ENCODE results near the gene NEK6. TPM values are rescaled to one million over a fixed set of nuclear protein-coding genes. Genes with fewer than 3 reads are reported as not detected.

NEK6 gene
- total and polyA plus RNA-seq, 9 of the 15 experiments (the other 6 are each of a cell fraction or from before 2014, with no cell fraction given): 3.1 to 19.0 (median 8.4) TPM

- no peak for ATAC-seq
- H2AFZ ChIP-seq (ENCODE audit: low read depth, low read length): no peak overlapping the region
- H3K79me2 ChIP-seq (ENCODE audit: control insufficient read depth, insufficient read depth, low read length): peaks cover 6% of the 10 kb centered on the region; the same call in 1 of the 3 replicates
- no TSS peak for BruUV-seq (replicated peaks)
- peaks cover 0 to 6% of the 10 kb centered on the region in 2 experiments; a peak in 1 of 5 replicates for H3K27me3 ChIP-seq (ENCODE audit: control insufficient read depth in 2 of 2, insufficient read depth in 2 of 2, low read length in 2 of 2)
- no peaks in the 10 kb centered on the region for H3K36me3 ChIP-seq (ENCODE audit: control insufficient read depth, insufficient read depth, low read length)
- WGBS (ENCODE audit: insufficient coverage, low coverage, missing lambda C conversion rate): 42% methylated on average over 6 of the region's 6 CpGs
- no peak overlapping the region for H3K27ac ChIP-seq (ENCODE audit: extremely low read depth, low read depth, low read length)
- POLR2A ChIA-PET: no interaction called here
- intact Hi-C loops (cut with micrococcal nuclease): no loop called here
- no peak overlapping the region for H3K9ac ChIP-seq (ENCODE audit: insufficient read depth in 1 of 2, low read depth in 2 of 2, low read length in 2 of 2)
- H3K9me3 ChIP-seq (replicated peaks; ENCODE audit: control insufficient read depth, insufficient read depth, low read depth, low read length): no peaks in the 10 kb centered on the region
- in situ Hi-C loops (cut with MboI): no loop called here
- no peak for FAIRE-seq
- H4K20me1 ChIP-seq (replicated peaks; ENCODE audit: control insufficient read depth, insufficient read depth, low read length): peaks cover 14% of the 10 kb centered on the region; the same call in 1 of the 2 replicates
- peaks cover 13 to 29% of the 10 kb centered on the region in 2 experiments for H3K4me1 ChIP-seq (replicated peaks in 1 of 2; ENCODE audit: control insufficient read depth in 2 of 2, insufficient read depth in 2 of 2, low read length in 2 of 2)
- no peak overlapping the region for H3K4me3 ChIP-seq
- no peak overlapping the region for H3K4me2 ChIP-seq (ENCODE audit: insufficient read depth, low read length)
- no peak for DNase-seq (ENCODE audit: extremely low read depth in 1 of 4, low spot score in 3 of 4)
- CTCF ChIA-PET (ENCODE audit: low intra/inter-chr PET ratio): no interaction called here
- H3K9me1 ChIP-seq (ENCODE audit: control insufficient read depth, insufficient read depth, low read length): no peaks in the 10 kb centered on the region
- TF ChIP-seq ZNF583 (CRISPR knock-in tag; IDR thresholded peaks at IDR 0.05): no peak
- TF ChIP-seq BDP1 (IDR thresholded peaks at IDR 0.05; ENCODE audit: insufficient read depth, insufficient read length): no peak
- no peak for TF ChIP-seq SMAD3 (CRISPR knock-in tag; conservative IDR thresholded peaks at IDR 0.05)
- no peak for TF ChIP-seq PREB (CRISPR knock-in tag; IDR thresholded peaks at IDR 0.05)
- TF ChIP-seq STAT5B (CRISPR knock-in tag; IDR thresholded peaks at IDR 0.05): no peak
- TF ChIP-seq ZNF140 (CRISPR knock-in tag; IDR thresholded peaks at IDR 0.05): no peak
- TF ChIP-seq FOXP4 (CRISPR knock-in tag; IDR thresholded peaks at IDR 0.05; ENCODE audit: borderline replicate concordance): no peak
- TF ChIP-seq SREBF2 (CRISPR knock-in tag; IDR thresholded peaks at IDR 0.05): no peak
- no peak for TF ChIP-seq SP1 (CRISPR knock-in tag; IDR thresholded peaks at IDR 0.05)
- TF ChIP-seq, protein P1, sequence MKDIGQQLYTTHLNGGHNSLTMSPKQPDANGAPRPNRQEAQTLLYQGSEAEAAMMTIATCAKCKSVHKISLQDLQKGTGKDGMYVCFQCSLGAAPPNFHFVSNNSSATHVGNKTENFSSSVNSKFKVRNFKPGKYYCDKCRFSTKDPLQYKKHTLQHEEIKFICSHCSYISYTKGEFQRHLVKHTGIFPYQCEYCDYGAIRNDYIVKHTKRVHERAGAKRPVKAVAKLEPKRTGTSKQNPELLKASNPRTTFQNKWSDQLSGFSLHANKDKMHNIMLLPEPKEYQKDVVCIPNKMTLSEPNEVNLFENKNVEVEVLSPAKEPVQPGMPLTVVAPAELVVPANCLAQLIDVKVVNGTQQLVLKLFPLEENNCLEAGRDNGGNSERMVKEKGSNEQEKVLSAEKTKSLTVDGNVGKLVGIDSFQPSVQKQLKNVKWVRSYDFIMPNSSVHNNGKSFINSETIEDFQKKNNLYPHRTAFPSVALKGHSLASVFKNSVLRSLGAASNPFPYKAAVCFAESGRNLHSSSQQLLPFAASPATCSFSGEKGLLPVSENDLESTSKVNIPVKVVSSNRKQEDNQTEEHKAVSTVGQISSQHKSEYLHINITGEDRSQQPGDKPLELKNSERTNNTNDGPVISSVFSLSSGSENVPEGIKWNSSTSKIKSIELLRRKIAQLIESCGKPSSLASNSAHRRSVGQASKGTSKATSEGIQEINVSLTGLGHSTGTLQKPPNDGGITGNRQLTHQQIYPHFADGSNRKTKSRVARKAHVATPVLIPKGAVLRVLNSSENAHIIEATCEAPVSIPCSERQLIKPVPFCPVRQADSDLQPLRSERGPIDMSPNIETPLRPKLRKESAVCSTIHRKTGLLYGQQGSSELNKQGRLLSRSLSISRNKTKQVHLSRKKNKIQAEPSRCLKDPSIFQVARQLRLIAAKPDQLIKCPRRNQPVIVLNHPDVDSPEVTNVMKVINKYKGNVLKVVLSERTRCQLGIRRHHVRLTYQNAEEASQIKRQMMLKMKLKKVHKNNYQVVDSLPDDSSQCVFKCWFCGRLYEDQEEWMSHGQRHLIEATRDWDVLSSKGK (CRISPR knock-in tag; IDR thresholded peaks at IDR 0.05): no peak
- no peak for TF ChIP-seq PML (IDR thresholded peaks at IDR 0.05; ENCODE audit: low read length)
- no peak for TF ChIP-seq BMI1 (IDR thresholded peaks at IDR 0.05; ENCODE audit: low read length)
- TF ChIP-seq SP2 (IDR thresholded peaks at IDR 0.05; ENCODE audit: extremely low read depth, low read depth, low read length, poor library complexity, severe bottlenecking): no peak
- TF ChIP-seq ZNF561 (CRISPR knock-in tag; conservative IDR thresholded peaks at IDR 0.05): no peak
Observed at GRCh38 chr9:124274226-124274625, 16.5 kb downstream of the NEK6 start.

All from K562 (cell line).